ENCODE data around the gene ADAMTS2. TPM values are rescaled to one million over a fixed set of nuclear protein-coding genes. Genes with fewer than 3 reads are reported as not detected.

Gene ADAMTS2
- total RNA-seq, 4 donors from 2014 or later = 6.0 to 20.9 (median 13.5) TPM

DNA sequence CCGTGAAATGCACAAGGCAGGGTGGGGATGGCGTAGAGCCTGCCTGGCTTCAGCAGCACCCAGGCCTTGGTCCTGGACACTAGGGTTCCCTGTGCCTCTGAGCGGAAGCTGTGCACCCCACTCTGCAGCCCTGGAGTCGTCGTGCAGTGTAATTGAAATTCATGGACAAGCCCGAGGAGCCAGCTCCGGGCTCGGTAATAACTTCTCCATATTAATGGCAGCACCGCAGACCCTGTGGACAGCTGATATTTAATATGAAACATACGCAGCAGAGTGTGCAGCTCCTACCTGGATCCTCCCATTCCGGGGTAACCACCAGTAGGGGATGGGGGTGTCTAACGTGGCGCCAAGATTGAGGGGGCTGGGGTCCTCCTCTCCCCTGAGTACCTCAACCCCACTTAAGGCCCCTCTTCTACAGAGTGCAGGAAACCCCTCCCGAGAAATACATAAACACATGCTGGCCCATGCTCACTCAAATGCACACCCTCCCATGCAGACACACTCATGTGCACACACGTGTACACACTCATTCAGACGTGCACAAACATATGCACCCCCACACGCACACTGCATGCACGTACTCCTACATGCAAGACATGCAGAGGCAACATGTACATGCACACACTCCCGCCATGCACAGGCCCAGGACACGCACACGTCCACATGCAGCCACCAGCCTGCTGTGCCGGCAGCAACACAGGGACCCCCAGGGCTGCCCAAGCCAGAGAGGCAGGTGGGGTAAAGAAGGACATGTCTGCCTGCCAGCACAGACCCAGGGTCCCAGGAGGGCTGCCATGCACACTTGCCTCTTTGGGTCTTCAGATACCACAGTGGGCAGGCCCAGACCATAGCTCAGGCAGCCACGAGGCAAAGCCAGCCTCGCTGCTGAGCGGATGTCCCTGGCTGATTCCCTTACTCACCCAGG, 8.1 kb downstream of the ADAMTS2 start:
- no peak overlapping the region for H3K27ac ChIP-seq
- H3K36me3 ChIP-seq = no peaks in the 10 kb centered on the region
- no peak for TF ChIP-seq EP300 (IDR thresholded peaks at IDR 0.05; ENCODE audit: low read depth)
- no peak for TF ChIP-seq POLR2AphosphoS5 (IDR thresholded peaks at IDR 0.05)
- TF ChIP-seq CTCF (IDR thresholded peaks at IDR 0.05) = no peak
- TF ChIP-seq POLR2A (IDR thresholded peaks at IDR 0.05) = no peak
- no peak overlapping the region for H3K4me3 ChIP-seq
- intact Hi-C loops (cut with DNase I; ENCODE audit: low total_unique reads) = no loop called here
- in situ Hi-C loops (cut with MboI; ENCODE audit: low pct_ligation_motif_present in 1 of 4, low pct_unique_long_range_greater_than_20kb in 1 of 4, low sequenced_read_pairs in 3 of 4) = loop anchor here in 1 of 4 donors (25.0 kb wide), 1 partner anchor 175 kb away; no protein-coding TSS in a partner anchor
- H3K27me3 ChIP-seq = no peaks in the 10 kb centered on the region
- no peaks in the 10 kb centered on the region for H3K4me1 ChIP-seq
- 85% methylated on average over 25 of the region's 25 CpGs; no CpG with 5 or more reads in 1 of the 2 donors for WGBS, 2 donors (ENCODE audit: low coverage in 1 of 2)
- no peaks in the 10 kb centered on the region for H3K9me3 ChIP-seq
- DNase-seq = no peak

- no peak overlapping the region for H3K4me3 ChIP-seq
- WGBS, 2 donors (ENCODE audit: low coverage in 1 of 2) = 91% methylated on average over 35 of the region's 36 CpGs; no CpG with 5 or more reads in 1 of the 2 donors
- intact Hi-C loops (cut with DNase I; ENCODE audit: low total_unique reads) = no loop called here
- no peak overlapping the region for H3K27ac ChIP-seq
- H3K27me3 ChIP-seq = no peaks in the 10 kb centered on the region
- no peak for DNase-seq
- H3K9me3 ChIP-seq = no peaks in the 10 kb centered on the region
- H3K36me3 ChIP-seq = no peaks in the 10 kb centered on the region
- in situ Hi-C loops (cut with MboI; ENCODE audit: low pct_ligation_motif_present in 1 of 4, low pct_unique_long_range_greater_than_20kb in 1 of 4, low sequenced_read_pairs in 3 of 4) = loop anchor here in 1 of 4 donors (25.0 kb wide), 1 partner anchor 174 kb away; no protein-coding TSS in a partner anchor
- no peaks in the 10 kb centered on the region for H3K4me1 ChIP-seq
- no peak for TF ChIP-seq POLR2A (IDR thresholded peaks at IDR 0.05)
- no peak for TF ChIP-seq EP300 (IDR thresholded peaks at IDR 0.05; ENCODE audit: low read depth)
- no peak for TF ChIP-seq CTCF (IDR thresholded peaks at IDR 0.05)
- TF ChIP-seq POLR2AphosphoS5 (IDR thresholded peaks at IDR 0.05) = no peak
These were observed 9.0 kb downstream of the ADAMTS2 start for GRCh38 chr5:179336126-179336870.

GRCh38 chr5:179333796-179334761, 11.2 kb downstream of the ADAMTS2 start:
- in situ Hi-C loops (cut with MboI; ENCODE audit: low pct_ligation_motif_present in 1 of 4, low pct_unique_long_range_greater_than_20kb in 1 of 4, low sequenced_read_pairs in 3 of 4) = loop anchor here in 1 of 4 donors (25.0 kb wide), 1 partner anchor 172 kb away; no protein-coding TSS in a partner anchor
- no peaks in the 10 kb centered on the region for H3K27me3 ChIP-seq
- intact Hi-C loops (cut with DNase I; ENCODE audit: low total_unique reads) = no loop called here
- 72 to 77% methylated on average over 7 to 24 of the region's 24 CpGs for WGBS, 2 donors (ENCODE audit: low coverage in 1 of 2)
- no peak overlapping the region for H3K27ac ChIP-seq
- no peaks in the 10 kb centered on the region for H3K9me3 ChIP-seq
- TF ChIP-seq CTCF (IDR thresholded peaks at IDR 0.05) (no peak), POLR2AphosphoS5 (IDR thresholded peaks at IDR 0.05) (no peak), POLR2A (IDR thresholded peaks at IDR 0.05) (no peak), EP300 (IDR thresholded peaks at IDR 0.05; ENCODE audit: low read depth) (no peak)
- no peaks in the 10 kb centered on the region for H3K4me1 ChIP-seq
- H3K36me3 ChIP-seq = no peaks in the 10 kb centered on the region
- no peak for DNase-seq
- H3K4me3 ChIP-seq = no peak overlapping the region

Measured in transverse colon (tissue), 4 donors.